GM12878 (cell line): ENCODE data around the gene MCAT.

Experiments used
- CREM ChIP-seq: IDR thresholded peaks from 2 replicates; pipeline ENCODE4 v1.6.1; 2014; ENCODE audit warnings: antibody characterized with exemption, low read depth
- EGR1 ChIP-seq, 2 experiments: IDR thresholded peaks; 1 replicate in 1 of 2; 2 replicates in 1 of 2; pipeline ENCODE4 v1.6.1; 2011 to 2012; ENCODE audit warnings: low read depth in 2 of 2, low read length in 2 of 2, borderline replicate concordance in 1 of 2, mild to moderate bottlenecking in 1 of 2, moderate library complexity in 1 of 2
- RAD21 ChIP-seq: IDR thresholded peaks from 2 replicates; pipeline ENCODE4 v1.6.1; 2011; ENCODE audit warnings: mild to moderate bottlenecking, low read depth, low read length, moderate library complexity; ENCODE audit not compliant: insufficient read depth
- SREBF1 ChIP-seq: IDR thresholded peaks from 2 replicates; pipeline ENCODE4 v1.6.1; 2012; ENCODE audit warnings: mild to moderate bottlenecking, low read length
- WRNIP1 ChIP-seq: IDR thresholded peaks from 2 replicates; pipeline ENCODE4 v1.6.1; 2011; ENCODE audit warnings: low read depth, low read length, improper control_type of control experiment, borderline replicate concordance
- ZNF217 ChIP-seq: fragments of 450-650 bp; IDR thresholded peaks from 2 replicates; pipeline ENCODE4 v1.6.1; 2017; ENCODE audit warnings: antibody characterized with exemption, mild to moderate bottlenecking

DNA sequence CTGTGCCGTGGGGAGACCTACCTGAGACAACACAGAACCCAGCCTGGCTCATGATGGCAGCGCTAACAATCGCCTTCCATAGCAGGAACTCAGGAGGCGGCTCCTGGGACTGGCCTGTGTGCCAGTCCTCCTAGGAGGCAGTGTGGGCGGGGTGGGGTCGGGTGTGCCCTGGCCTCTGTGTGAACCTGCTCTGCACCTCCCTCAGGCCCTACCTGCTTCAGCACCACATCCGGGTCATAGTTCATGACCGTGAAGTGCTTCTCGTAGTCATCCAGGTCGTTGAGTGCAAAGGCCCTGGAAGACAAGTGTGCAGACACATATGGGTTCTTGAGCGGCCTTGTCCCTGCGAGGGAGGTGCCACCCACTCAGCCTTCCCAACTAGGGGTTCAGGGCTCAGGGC lies 28.4 kb upstream of the MCAT start:
- TF ChIP-seq SREBF1 (no peak), EGR1 (IDR thresholded peaks at IDR 0.05; ENCODE audit: borderline replicate concordance in 1 of 2, low read depth in 2 of 2, low read length in 2 of 2) (no peak), RAD21 (no peak), WRNIP1 (no peak), ZNF217 (no peak), CREM (no peak)
